Uterus (tissue), 4 donors: ENCODE data around the gene C3orf70. TPM values are rescaled to one million over a fixed set of nuclear protein-coding genes. Genes with fewer than 3 reads are reported as not detected.

Experiments
- DNase-seq, 2 donors: peaks; one replicate each; pipeline ENCODE4 v3.0.0-alpha.2; 2019 to 2020
- H3K27ac ChIP-seq, 2 donors: fragments of 200-600 bp; sonication (generic); 1 replicate in 1 of 2; 2 replicates in 1 of 2; pipeline ENCODE4 v1.5.1; 2016 to 2018
- H3K27me3 ChIP-seq, 2 donors: fragments of 200-600 bp; sonication (generic); one replicate each; pipeline ENCODE4 v1.5.1; 2018 to 2019; ENCODE audit warnings: control low read depth in 1 of 2
- H3K36me3 ChIP-seq, 2 donors: fragments of 200-600 bp; sonication (generic); one replicate each; pipeline ENCODE4 v1.5.1; 2019; ENCODE audit warnings: control low read depth in 1 of 2
- H3K4me1 ChIP-seq, 2 donors: fragments of 200-600 bp; sonication (generic); one replicate each; pipeline ENCODE4 v1.5.1; 2018 to 2019; ENCODE audit warnings: control low read depth in 1 of 2
- H3K4me3 ChIP-seq, 2 donors: fragments of 200-600 bp; sonication (generic); 1 replicate in 1 of 2; 2 replicates in 1 of 2; pipeline ENCODE4 v1.5.1; 2018 to 2019; ENCODE audit warnings: mild to moderate bottlenecking in 1 of 2
- H3K9me3 ChIP-seq, 2 donors: fragments of 200-600 bp; sonication (generic); one replicate each; pipeline ENCODE4 v1.5.1; 2019; ENCODE audit warnings: control low read depth in 1 of 2
- POLR2A ChIP-seq, 2 donors: fragments of 450-650 bp; IDR thresholded peaks; one replicate each; pipeline ENCODE4 v1.6.1; 2016; ENCODE audit warnings: antibody characterized with exemption in 2 of 2, mild to moderate bottlenecking in 1 of 2, moderate library complexity in 1 of 2
- intact Hi-C: fragments of 100-400 bp; cut with DNase I; formaldehyde crosslinking; loops from one replicate; pipeline ENCODE4 v1.15.1; 2023; ENCODE audit warnings: low total_unique reads
- total RNA-seq, 4 donors: library from RNA; depleted of rRNA in 3 of 4; stranded (reverse); fragments of >200 nt in 3 of 4; gene quantifications; one replicate each; pipeline versions ENCODE4 v1.1.0 to v1.2.4, GENCODE V29; 2014 to 2023
- TF ChIP-seq, protein P1 (sequence below), 4 experiments: fragments of 200-600 bp in 2 of 4; fragments of 450-650 bp in 2 of 4; sonication (generic) in 2 of 4; IDR thresholded peaks; one replicate each; pipeline ENCODE4 v1.5.1; 2016 to 2019; ENCODE audit warnings: antibody characterized with exemption in 4 of 4, mild to moderate bottlenecking in 2 of 4, moderate library complexity in 1 of 4
- donor health status: DM: yes; HTN: yes; CAD: no.

C3orf70 gene
- total RNA-seq, 4 donors from 2014 or later: 4.4 to 24.4 (median 16.9) TPM

DNA sequence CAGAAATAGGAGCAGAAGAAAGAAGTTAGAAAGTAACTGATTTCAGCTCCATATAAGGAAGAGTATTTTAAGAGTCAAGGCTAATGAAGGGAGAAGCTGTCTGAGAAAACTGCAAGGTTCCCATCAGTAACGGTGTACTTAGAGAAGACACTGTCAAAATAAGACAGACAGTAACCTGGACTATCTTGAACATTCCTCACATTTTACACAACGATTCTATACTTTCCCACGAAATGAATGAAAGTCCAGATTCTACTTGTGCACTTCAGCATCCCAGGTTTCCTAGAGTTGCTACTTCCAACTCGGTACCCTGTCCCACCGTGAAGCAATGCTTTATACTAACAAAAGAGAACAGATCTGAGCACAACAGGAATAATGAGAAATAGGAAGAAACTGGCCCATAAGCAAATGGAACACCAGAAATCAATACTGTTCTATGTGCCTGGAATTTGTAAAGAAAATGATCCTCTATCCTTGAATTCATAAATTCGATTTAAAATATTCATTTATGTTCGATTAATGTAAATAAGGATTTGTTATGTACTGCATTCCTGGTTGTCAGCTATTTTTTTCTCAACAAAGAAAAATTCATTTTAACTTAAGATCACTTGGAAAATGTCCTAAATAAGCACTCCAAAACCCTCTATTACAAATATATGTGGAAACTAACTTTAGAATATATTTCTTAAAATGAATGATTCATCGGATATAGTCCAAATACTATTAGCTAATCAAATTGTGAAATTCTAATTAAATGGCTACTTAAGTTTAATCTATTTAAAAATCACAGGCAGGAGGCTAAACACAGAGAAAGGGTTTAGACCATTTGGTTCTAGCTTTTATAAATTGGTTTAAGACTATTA, 1.5 kb downstream of the C3orf70 start:
- intact Hi-C loops: no loop called here
- peak overlapping the region; percentile 57 to 69 for H3K4me3 ChIP-seq
- H3K9me3 ChIP-seq: no peaks in the 10 kb centered on the region
- no peaks in the 10 kb centered on the region for H3K27me3 ChIP-seq
- H3K4me1 ChIP-seq: no peaks in the 10 kb centered on the region
- DNase-seq: no peak
- no peaks in the 10 kb centered on the region for H3K36me3 ChIP-seq
- TF ChIP-seq, protein P1, sequence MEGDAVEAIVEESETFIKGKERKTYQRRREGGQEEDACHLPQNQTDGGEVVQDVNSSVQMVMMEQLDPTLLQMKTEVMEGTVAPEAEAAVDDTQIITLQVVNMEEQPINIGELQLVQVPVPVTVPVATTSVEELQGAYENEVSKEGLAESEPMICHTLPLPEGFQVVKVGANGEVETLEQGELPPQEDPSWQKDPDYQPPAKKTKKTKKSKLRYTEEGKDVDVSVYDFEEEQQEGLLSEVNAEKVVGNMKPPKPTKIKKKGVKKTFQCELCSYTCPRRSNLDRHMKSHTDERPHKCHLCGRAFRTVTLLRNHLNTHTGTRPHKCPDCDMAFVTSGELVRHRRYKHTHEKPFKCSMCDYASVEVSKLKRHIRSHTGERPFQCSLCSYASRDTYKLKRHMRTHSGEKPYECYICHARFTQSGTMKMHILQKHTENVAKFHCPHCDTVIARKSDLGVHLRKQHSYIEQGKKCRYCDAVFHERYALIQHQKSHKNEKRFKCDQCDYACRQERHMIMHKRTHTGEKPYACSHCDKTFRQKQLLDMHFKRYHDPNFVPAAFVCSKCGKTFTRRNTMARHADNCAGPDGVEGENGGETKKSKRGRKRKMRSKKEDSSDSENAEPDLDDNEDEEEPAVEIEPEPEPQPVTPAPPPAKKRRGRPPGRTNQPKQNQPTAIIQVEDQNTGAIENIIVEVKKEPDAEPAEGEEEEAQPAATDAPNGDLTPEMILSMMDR (IDR thresholded peaks at IDR 0.05): no peak
- no peak for TF ChIP-seq POLR2A (IDR thresholded peaks at IDR 0.05)
- H3K27ac ChIP-seq: peak overlapping the region; percentile 0 to 83

DNA sequence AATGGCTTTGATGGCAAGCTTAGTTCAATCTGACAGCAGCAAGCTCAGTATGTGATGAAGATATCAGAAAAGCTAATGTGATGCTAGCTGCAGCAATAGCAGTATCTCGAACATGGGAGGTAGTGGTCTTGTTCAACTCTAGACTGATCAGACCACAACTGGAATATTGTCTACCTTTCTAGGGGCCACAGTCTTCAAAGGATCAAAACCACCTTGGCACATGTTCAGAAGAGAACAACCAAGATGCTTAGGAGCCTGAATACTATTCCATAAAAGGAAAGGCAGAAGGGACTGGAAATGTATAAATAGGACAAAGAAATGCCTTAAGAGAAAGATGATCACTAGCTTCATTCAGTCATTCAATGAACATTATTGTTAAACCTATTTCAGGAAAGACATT, 2.3 kb downstream of the C3orf70 start:
- Histone ChIP-seq H3K4me1 (no peaks in the 10 kb centered on the region), H3K4me3 (peak overlapping the region in 1 of 2 donors; percentile 57)

DNA sequence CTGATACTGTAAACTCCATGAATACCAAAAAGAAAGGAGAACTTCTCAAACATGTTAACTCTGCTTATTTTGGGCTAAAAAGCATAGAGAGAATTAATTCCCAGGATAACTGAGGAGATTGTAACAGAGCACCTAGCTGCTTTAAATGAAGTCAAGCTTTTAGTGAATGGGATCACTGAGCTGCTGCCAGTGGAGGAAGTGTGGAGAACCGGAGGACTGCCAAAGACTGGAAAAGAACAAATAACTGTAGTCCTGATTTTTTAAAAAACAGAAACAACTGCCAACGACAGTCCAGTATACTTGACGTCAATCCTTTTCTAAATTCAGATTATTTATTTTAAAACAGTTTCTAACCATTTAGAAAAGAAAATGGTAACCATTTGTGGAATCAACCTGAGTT, 3.3 kb downstream of the C3orf70 start:
- TF ChIP-seq POLR2A (IDR thresholded peaks at IDR 0.05): no peak
- TF ChIP-seq, protein P1 (IDR thresholded peaks at IDR 0.05): no peak
- peak overlapping the region in 1 of 2 donors; percentile 83 for H3K27ac ChIP-seq
- intact Hi-C loops: no loop called here
- no peaks in the 10 kb centered on the region for H3K27me3 ChIP-seq
- no peak for DNase-seq
- H3K4me1 ChIP-seq: no peaks in the 10 kb centered on the region
- no peak overlapping the region for H3K4me3 ChIP-seq
- H3K9me3 ChIP-seq: no peaks in the 10 kb centered on the region
- H3K36me3 ChIP-seq: no peaks in the 10 kb centered on the region

More for the DNA sequence above, 2.3 kb downstream of the C3orf70 start:
- Histone ChIP-seq H3K9me3 (no peaks in the 10 kb centered on the region), H3K36me3 (no peaks in the 10 kb centered on the region), H3K27ac (peak overlapping the region in 1 of 2 donors; percentile 83), H3K27me3 (no peaks in the 10 kb centered on the region)
- DNase-seq: no peak
- intact Hi-C loops: no loop called here
- TF ChIP-seq POLR2A (IDR thresholded peaks at IDR 0.05): no peak
- TF ChIP-seq, protein P1 (IDR thresholded peaks at IDR 0.05): no peak

DNA sequence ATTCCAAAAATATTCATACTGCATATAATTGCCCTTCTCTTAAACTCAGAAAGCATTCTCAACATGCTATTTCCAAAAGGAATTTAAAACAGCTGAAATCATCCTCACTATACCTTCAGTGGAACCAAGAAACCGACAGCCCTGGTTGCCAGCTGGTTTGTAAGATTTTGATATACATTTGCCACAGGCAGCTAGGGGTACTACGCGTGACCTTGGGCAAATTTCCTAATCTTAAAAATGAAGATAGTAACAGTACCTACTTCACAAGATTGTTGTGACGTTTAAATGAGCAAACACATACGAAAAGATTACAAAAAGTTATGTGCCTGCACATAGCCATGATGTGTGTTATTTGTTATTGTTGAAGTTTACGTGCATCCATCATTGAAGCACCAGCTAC, 7.3 kb downstream of the C3orf70 start:
- Histone ChIP-seq H3K9me3 (no peaks in the 10 kb centered on the region), H3K4me1 (no peaks in the 10 kb centered on the region), H3K36me3 (no peaks in the 10 kb centered on the region), H3K4me3 (no peak overlapping the region), H3K27ac (no peak overlapping the region), H3K27me3 (no peaks in the 10 kb centered on the region)
- TF ChIP-seq POLR2A (IDR thresholded peaks at IDR 0.05): no peak
- no peak for DNase-seq
- intact Hi-C loops: no loop called here

DNA sequence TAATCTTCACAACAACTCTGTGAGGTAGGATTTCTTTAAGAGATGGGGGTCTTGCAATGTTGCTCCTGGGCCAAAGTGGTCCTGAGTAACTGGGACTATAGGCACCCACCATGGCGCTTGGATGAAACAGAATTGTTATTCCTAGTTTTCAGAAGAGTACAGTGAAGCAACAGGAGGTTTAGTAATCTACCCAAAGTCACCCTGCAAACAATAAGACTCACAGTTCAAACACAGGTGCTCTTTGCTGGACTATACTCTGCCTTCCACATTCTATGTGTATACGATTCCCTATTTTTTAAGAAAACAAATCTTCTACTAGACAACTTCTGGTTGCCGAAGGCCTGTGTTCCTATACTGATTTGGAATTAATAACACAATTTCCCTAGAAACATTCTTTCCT, 8.1 kb downstream of the C3orf70 start:
- no peak for TF ChIP-seq POLR2A (IDR thresholded peaks at IDR 0.05)
- TF ChIP-seq, protein P1 (IDR thresholded peaks at IDR 0.05): no peak
- Histone ChIP-seq H3K9me3 (no peaks in the 10 kb centered on the region), H3K27ac (no peak overlapping the region), H3K4me3 (no peak overlapping the region), H3K27me3 (no peaks in the 10 kb centered on the region), H3K36me3 (no peaks in the 10 kb centered on the region), H3K4me1 (no peaks in the 10 kb centered on the region)
- intact Hi-C loops: no loop called here
- DNase-seq: no peak
